Measurements from ENCODE around the gene AGFG2.

Gene AGFG2

GRCh38 chr7:100588438-100588837 lies 49.4 kb downstream of the AGFG2 start:
- DNase-seq: no peak

- no peak for DNase-seq
Measured at GRCh38 chr7:100589341-100589947, 50.4 kb downstream of the AGFG2 start.

- DNase-seq: no peak
Measured at GRCh38 chr7:100590077-100590737, 51.2 kb downstream of the AGFG2 start.

- no peak for DNase-seq
Measured at GRCh38 chr7:100591596-100591995, 52.6 kb downstream of the AGFG2 start.

- DNase-seq: no peak
Measured at GRCh38 chr7:100595188-100595587, 56.2 kb downstream of the AGFG2 start.

GRCh38 chr7:100598425-100598824 lies 59.4 kb downstream of the AGFG2 start:
- no peak for DNase-seq

GRCh38 chr7:100599911-100600729 lies 61.1 kb downstream of the AGFG2 start:
- DNase-seq: no peak

- no peak for DNase-seq
Measured at GRCh38 chr7:100600730-100601038, 61.7 kb downstream of the AGFG2 start.

GRCh38 chr7:100602889-100603725 lies 64.1 kb downstream of the AGFG2 start:
- DNase-seq: no peak

GRCh38 chr7:100603726-100604027 lies 64.7 kb downstream of the AGFG2 start:
- DNase-seq: no peak

- DNase-seq: peak; percentile 53 to 66
Measured at GRCh38 chr7:100604028-100604975, 65.3 kb downstream of the AGFG2 start.

GRCh38 chr7:100604976-100605911 lies 66.2 kb downstream of the AGFG2 start:
- DNase-seq: no peak

GRCh38 chr7:100606313-100606712 lies 67.3 kb downstream of the AGFG2 start:
- DNase-seq: no peak

GRCh38 chr7:100607111-100607510 lies 68.1 kb downstream of the AGFG2 start:
- DNase-seq: no peak

- DNase-seq: no peak
Measured at GRCh38 chr7:100609958-100610357, 71.0 kb downstream of the AGFG2 start.

GRCh38 chr7:100611983-100612729 lies 73.2 kb downstream of the AGFG2 start, which contains the start of gene MOSPD3:
MOSPD3 (plus strand) TSS chr7:100612540; CDS start chr7:100612792, 252 bp downstream.
- DNase-seq: peak; percentile 98 to 99

GRCh38 chr7:100612730-100613390 lies 73.9 kb downstream of the AGFG2 start:
- no peak for DNase-seq

- DNase-seq: no peak
Measured at GRCh38 chr7:100613412-100614175, 74.6 kb downstream of the AGFG2 start.
